ENCODE measurements around the gene AUTS2. TPM values are rescaled to one million over a fixed set of nuclear protein-coding genes. Genes with fewer than 3 reads are reported as not detected.
A peak's percentile ranks its signal among the peaks of the same experiment; 100 is the strongest.

Gene AUTS2
- total RNA-seq, 1 donor from 2014 or later = 94.1 TPM

- H3K27ac Mint-ChIP-seq = no peak overlapping the region
- no peak for TF ChIP-seq CTCF (conservative IDR thresholded peaks at IDR 0.05)
- peaks cover 63% of the 10 kb centered on the region for H3K27me3 Mint-ChIP-seq
- peaks cover 3% of the 10 kb centered on the region for H3K36me3 Mint-ChIP-seq
- DNase-seq (ENCODE audit: extremely low spot score, unreplicated experiment) = no peak
- peak overlapping the region; percentile 82 for H3K4me3 Mint-ChIP-seq
- no peaks in the 10 kb centered on the region for H3K9me3 Mint-ChIP-seq
- H3K4me1 Mint-ChIP-seq (ENCODE audit: unreplicated experiment) = peaks cover 42% of the 10 kb centered on the region
These were observed 997.1 kb downstream of the AUTS2 start for GRCh38 chr7:70595370-70595754.

- Mint-ChIP-seq H3K9me3 (peaks cover 6% of the 10 kb centered on the region), H3K4me1 (ENCODE audit: unreplicated experiment) (peaks cover 42% of the 10 kb centered on the region), H3K27me3 (peaks cover 62% of the 10 kb centered on the region), H3K36me3 (peaks cover 9% of the 10 kb centered on the region), H3K27ac (no peak overlapping the region), H3K4me3 (peak overlapping the region; percentile 84)
- TF ChIP-seq CTCF (conservative IDR thresholded peaks at IDR 0.05) = no peak
- no peak for DNase-seq (ENCODE audit: extremely low spot score, unreplicated experiment)
These were observed 997.7 kb downstream of the AUTS2 start for GRCh38 chr7:70595755-70596597.

GRCh38 chr7:70596598-70596913 is 998.3 kb downstream of the AUTS2 start:
- peaks cover 11% of the 10 kb centered on the region for H3K9me3 Mint-ChIP-seq
- H3K27me3 Mint-ChIP-seq = peaks cover 66% of the 10 kb centered on the region
- DNase-seq (ENCODE audit: extremely low spot score, unreplicated experiment) = no peak
- H3K36me3 Mint-ChIP-seq = peaks cover 15% of the 10 kb centered on the region
- peaks cover 45% of the 10 kb centered on the region for H3K4me1 Mint-ChIP-seq (ENCODE audit: unreplicated experiment)
- H3K4me3 Mint-ChIP-seq = peak overlapping the region; percentile 84
- no peak overlapping the region for H3K27ac Mint-ChIP-seq
- TF ChIP-seq CTCF (conservative IDR thresholded peaks at IDR 0.05) = no peak

- DNase-seq (ENCODE audit: extremely low spot score, unreplicated experiment) = no peak
- no peak for TF ChIP-seq CTCF (conservative IDR thresholded peaks at IDR 0.05)
- Mint-ChIP-seq H3K36me3 (peaks cover 17% of the 10 kb centered on the region), H3K4me3 (peak overlapping the region; percentile 84), H3K27me3 (peaks cover 63% of the 10 kb centered on the region), H3K4me1 (ENCODE audit: unreplicated experiment) (peaks cover 50% of the 10 kb centered on the region), H3K27ac (no peak overlapping the region), H3K9me3 (peaks cover 12% of the 10 kb centered on the region)
These were observed 998.8 kb downstream of the AUTS2 start for GRCh38 chr7:70597066-70597465.

GRCh38 chr7:70598976-70599375 is 1000.7 kb downstream of the AUTS2 start:
- Mint-ChIP-seq H3K27me3 (peaks cover 56% of the 10 kb centered on the region), H3K36me3 (peaks cover 27% of the 10 kb centered on the region), H3K4me3 (peak overlapping the region; percentile 84), H3K27ac (peak overlapping the region; percentile 86), H3K4me1 (ENCODE audit: unreplicated experiment) (peaks cover 58% of the 10 kb centered on the region), H3K9me3 (peaks cover 12% of the 10 kb centered on the region)
- no peak for TF ChIP-seq CTCF (conservative IDR thresholded peaks at IDR 0.05)
- no peak for DNase-seq (ENCODE audit: extremely low spot score, unreplicated experiment)
